ENCODE data around the gene HOXA7. TPM values are rescaled to one million over a fixed set of nuclear protein-coding genes. Genes with fewer than 3 reads are reported as not detected.

HOXA7 gene
- polyA plus RNA-seq, 1 of the 3 experiments (the other 2 are of a cell fraction), result not detected

GRCh38 chr7:27179503-27180430, 23.3 kb upstream of the HOXA7 start:
- no peak overlapping the region for H3K27ac ChIP-seq (ENCODE audit: low read depth in 2 of 2, low read length in 1 of 2)
- no peaks in the 10 kb centered on the region for H3K9me3 ChIP-seq
- 10% methylated on average over 48 of the region's 56 CpGs for WGBS (ENCODE audit: low lambda C conversion rate)
- no peaks in the 10 kb centered on the region for H3F3A ChIP-seq (replicated peaks; ENCODE audit: insufficient read depth)
- H3K4me1 ChIP-seq (ENCODE audit: control insufficient read depth in 1 of 2, insufficient read depth in 2 of 2, low read depth in 1 of 2, low read length in 1 of 2), result peaks cover 4 to 10% of the 10 kb centered on the region in 2 experiments; a peak in 1 of 4 replicates
- H3K4me2 ChIP-seq, result peak overlapping the region; percentile 56
- peaks cover 97% of the 10 kb centered on the region for H3K27me3 ChIP-seq (ENCODE audit: insufficient read depth)
- ChIA-PET CTCF (interaction anchor here (0.6 to 12.3 kb wide), 72 partner anchors 10 to 1325 kb away, joined by 3 to 205 read pairs (median 3); partner anchors contain the start of genes EVX1, HOXA11, HOXA13 and HOXA3), POLR2A (interaction anchor here (0.7 kb wide), 1 partner anchor 753 kb away, joined by 3 read pairs; no protein-coding TSS in a partner anchor)
- H3K36me3 ChIP-seq (replicated peaks in 1 of 2; ENCODE audit: control insufficient read depth in 1 of 2, insufficient read depth in 2 of 2, low read length in 1 of 2), result no peaks in the 10 kb centered on the region
- no peaks in the 10 kb centered on the region for H4K20me1 ChIP-seq (ENCODE audit: insufficient read depth)
- H3K4me3 ChIP-seq (ENCODE audit: low read depth in 2 of 2, low read length in 1 of 2), result peak overlapping the region; percentile 5 to 36; a peak in 2 of 4 replicates
- no peak overlapping the region for H2AFZ ChIP-seq (ENCODE audit: low read depth)
- peak; percentile 93 for DNase-seq
- no peaks in the 10 kb centered on the region for H3K9me2 ChIP-seq
- no peak overlapping the region for H3K9ac ChIP-seq
- no peaks in the 10 kb centered on the region for H3K79me2 ChIP-seq (ENCODE audit: insufficient read depth)
- TF ChIP-seq RFX5 (IDR thresholded peaks at IDR 0.05; ENCODE audit: low read length) (no peak), PBX3 (IDR thresholded peaks at IDR 0.05) (no peak), RCOR1 (IDR thresholded peaks at IDR 0.05; ENCODE audit: low read length) (no peak), TEAD4 (IDR thresholded peaks at IDR 0.05; ENCODE audit: borderline replicate concordance, insufficient read depth) (no peak), YY1 (IDR thresholded peaks at IDR 0.05; ENCODE audit: low read depth) (no peak), IRF3 (IDR thresholded peaks at IDR 0.05; ENCODE audit: low read depth, low read length) (no peak), NRF1 (IDR thresholded peaks at IDR 0.05; ENCODE audit: low read depth, low read length) (no peak), FOSL2 (IDR thresholded peaks at IDR 0.05; ENCODE audit: borderline replicate concordance, low read depth) (no peak), MEF2A (IDR thresholded peaks at IDR 0.05; ENCODE audit: borderline replicate concordance, low read depth) (no peak), ZBTB33 (IDR thresholded peaks at IDR 0.05; ENCODE audit: borderline replicate concordance, low read depth) (no peak), TAF1 (IDR thresholded peaks at IDR 0.05; ENCODE audit: borderline replicate concordance, low read depth, low read length) (no peak), JUND (IDR thresholded peaks at IDR 0.05) (no peak), GATA2 (CRISPR knock-in tag; IDR thresholded peaks at IDR 0.05) (no peak), EP300 (IDR thresholded peaks at IDR 0.05; ENCODE audit: borderline replicate concordance in 1 of 2, low read depth in 1 of 2, low read length in 1 of 2) (no peak), SMC3 (IDR thresholded peaks at IDR 0.05; ENCODE audit: low read depth, low read length) (peak; percentile 37), CTCF (IDR thresholded peaks at IDR 0.05) (peak; percentile 100), RAD21 (IDR thresholded peaks at IDR 0.05; ENCODE audit: low read length) (no peak), RXRA (IDR thresholded peaks at IDR 0.05; ENCODE audit: borderline replicate concordance, low read depth) (no peak), MXI1 (IDR thresholded peaks at IDR 0.05; ENCODE audit: low read depth, low read length) (no peak), REST (IDR thresholded peaks at IDR 0.05; ENCODE audit: low read depth, low read length) (no peak), CHD2 (IDR thresholded peaks at IDR 0.05; ENCODE audit: low read length, partially characterized antibody) (no peak), FOXJ3 (CRISPR knock-in tag; IDR thresholded peaks at IDR 0.05) (no peak), NFIC (IDR thresholded peaks at IDR 0.05; ENCODE audit: borderline replicate concordance) (no peak)

Data from SK-N-SH (cell line).